K562 (cell line): Measurements from ENCODE around the gene TMEM184C. TPM values are rescaled to one million over a fixed set of nuclear protein-coding genes. Genes with fewer than 3 reads are reported as not detected.

ENCODE experiments used
- ATAC-seq: fragments of 200-7000 bp; cut with Tn5 transposase; 3 replicates; pipeline ENCODE4 v1.9.1; 2020; ENCODE audit warnings: moderate library complexity
- BruUV-seq: library from RNA; stranded (reverse); fragments of 400-500 nt; replicated peaks from 2 replicates; lab custom pipeline; 2021; lab: Mats Ljungman, UMichigan
- CTCF ChIA-PET: fragments of 300-600 bp; formaldehyde crosslinking; extraction: SDS; loops from one replicate; lab custom pipeline; 2021; ENCODE audit warnings: low intra/inter-chr PET ratio; lab: Yijun Ruan, JAX
- POLR2A ChIA-PET: fragments of 300-600, 350-650 bp; sonication (Branson Sonifier 250); formaldehyde crosslinking; extraction: SDS; loops from one replicate; lab custom pipeline; 2021; ENCODE audit warnings: antibody characterized with exemption, inconsistent platforms; lab: Yijun Ruan, JAX
- DNase-seq, 4 experiments: peaks; one replicate each; pipeline versions ENCODE4 v3.0.0 to v3.0.0-alpha.2; 2011 to 2018; ENCODE audit warnings: low spot score in 3 of 4, mixed read lengths in 3 of 4; ENCODE audit errors: extremely low read depth in 1 of 4
- FAIRE-seq: peaks from 2 replicates; lab custom pipeline; 2011; peaks lifted over from hg19 to GRCh38; lab: Jason Lieb, UNC
- H2AFZ ChIP-seq: 2 replicates; pipeline ENCODE4 v1.6.0; 2011; ENCODE audit warnings: low read depth, low read length, control low read depth, inconsistent platforms
- H3K27ac ChIP-seq: fragments of 200-600 bp; 3 replicates; pipeline ENCODE4 v1.8.0; 2011; ENCODE audit warnings: low read depth, mild to moderate bottlenecking, control low read depth, inconsistent platforms, low read length, moderate library complexity, mixed read lengths; ENCODE audit errors: extremely low read depth
- H3K27me3 ChIP-seq, 2 experiments: fragments of 300-600 bp in 1 of 2; 2 replicates in 1 of 2; 3 replicates in 1 of 2; pipeline versions ENCODE4 v1.6.0 to v1.8.0; 2011; ENCODE audit warnings: inconsistent platforms in 2 of 2, low read length in 2 of 2, mild to moderate bottlenecking in 1 of 2, mixed read lengths in 1 of 2, moderate library complexity in 1 of 2; ENCODE audit not compliant: control insufficient read depth in 2 of 2, insufficient read depth in 2 of 2
- H3K36me3 ChIP-seq: fragments of 300-600 bp; 3 replicates; pipeline ENCODE4 v1.8.0; 2011; ENCODE audit warnings: mild to moderate bottlenecking, low read length, inconsistent platforms; ENCODE audit not compliant: control insufficient read depth, insufficient read depth
- H3K4me1 ChIP-seq, 2 experiments: fragments of 200-600 bp in 1 of 2; replicated peaks in 1 of 2; 2 replicates in 1 of 2; 3 replicates in 1 of 2; pipeline versions ENCODE4 v1.5.1 to v1.8.0; 2011; ENCODE audit warnings: inconsistent platforms in 2 of 2, low read length in 2 of 2, mild to moderate bottlenecking in 1 of 2, mixed read lengths in 1 of 2, moderate library complexity in 1 of 2; ENCODE audit not compliant: control insufficient read depth in 2 of 2, insufficient read depth in 2 of 2
- H3K4me2 ChIP-seq: 2 replicates; pipeline ENCODE4 v1.6.1; 2011; ENCODE audit warnings: low read length, control low read depth, inconsistent platforms, mixed read lengths; ENCODE audit not compliant: insufficient read depth
- H3K4me3 ChIP-seq: fragments of 200-600 bp; sonication (generic), shearing (Covaris generic); 2 replicates; pipeline ENCODE4 v1.5.1; 2016; ENCODE audit warnings: control low read depth, inconsistent platforms
- H3K79me2 ChIP-seq: fragments of 200-600 bp; 3 replicates; pipeline ENCODE4 v1.8.0; 2011; ENCODE audit warnings: low read length, inconsistent platforms; ENCODE audit not compliant: control insufficient read depth, insufficient read depth
- H3K9ac ChIP-seq, 2 experiments: 2 replicates each; pipeline versions ENCODE4 v1.6.0 to v1.6.1; 2011; ENCODE audit warnings: low read depth in 2 of 2, low read length in 2 of 2, control low read depth in 1 of 2, inconsistent platforms in 1 of 2, mild to moderate bottlenecking in 1 of 2, mixed read lengths in 1 of 2; ENCODE audit not compliant: insufficient read depth in 1 of 2
- H3K9me1 ChIP-seq: one replicate; pipeline ENCODE4 v1.6.0; 2011; ENCODE audit warnings: inconsistent platforms, mild to moderate bottlenecking, low read length, moderate library complexity; ENCODE audit not compliant: control insufficient read depth, insufficient read depth
- H3K9me3 ChIP-seq: replicated peaks from 2 replicates; pipeline ENCODE4 v1.5.1; 2011; ENCODE audit warnings: low read depth, low read length, inconsistent platforms; ENCODE audit not compliant: control insufficient read depth, insufficient read depth
- H4K20me1 ChIP-seq: replicated peaks from 2 replicates; pipeline ENCODE4 v1.6.1; 2011; ENCODE audit warnings: low read length, inconsistent platforms, mixed read lengths; ENCODE audit not compliant: control insufficient read depth, insufficient read depth
- ASH1L ChIP-seq: fragments of 450-650 bp; IDR thresholded peaks from 2 replicates; pipeline ENCODE4 v1.6.1; 2018; ENCODE audit warnings: borderline replicate concordance, mild to moderate bottlenecking, low read depth; ENCODE audit not compliant: partially characterized antibody
- CBX2 ChIP-seq: fragments of 200-600 bp; sonication (generic); IDR thresholded peaks from one replicate; pipeline ENCODE4 v1.6.1; 2012; ENCODE audit warnings: mild to moderate bottlenecking, low read length, inconsistent platforms; ENCODE audit not compliant: insufficient read depth, poor library complexity, severe bottlenecking
- CHCHD3 ChIP-seq: fragments of 250-450 bp; sonication (Bioruptor Pico); IDR thresholded peaks from 2 replicates; pipeline ENCODE4 v2.1.2; 2022; ENCODE audit warnings: mild to moderate bottlenecking
- CREM ChIP-seq: IDR thresholded peaks from 2 replicates; pipeline ENCODE4 v1.6.1; 2014; ENCODE audit warnings: antibody characterized with exemption, low read depth
- CTBP1 ChIP-seq: fragments of 450-650 bp; IDR thresholded peaks from 2 replicates; pipeline ENCODE4 v1.6.1; 2016; ENCODE audit warnings: borderline replicate concordance
- EHMT2 ChIP-seq: fragments of 450-650 bp; IDR thresholded peaks from 2 replicates; pipeline ENCODE4 v1.6.1; 2018; ENCODE audit warnings: antibody characterized with exemption
- GABPA ChIP-seq: fragments of 200-800 bp; sonication (Bioruptor generic); conservative IDR thresholded peaks from 2 replicates; pipeline ENCODE4 v1.6.1; 2016; ENCODE audit warnings: low read depth, missing genetic modification characterization, missing compliant biosample characterization
- NELFE ChIP-seq: IDR thresholded peaks from 2 replicates; pipeline ENCODE4 v1.6.1; 2011; ENCODE audit warnings: mild to moderate bottlenecking; ENCODE audit not compliant: insufficient read depth, insufficient read length
- NR2C1 ChIP-seq, 2 experiments: fragments of 450-650 bp; IDR thresholded peaks; 2 replicates each; pipeline ENCODE4 v1.6.1; 2017; ENCODE audit warnings: mild to moderate bottlenecking in 2 of 2, antibody characterized with exemption in 1 of 2, inconsistent platforms in 1 of 2, missing compliant biosample characterization in 1 of 2, missing genetic modification characterization in 1 of 2
- PHF8 ChIP-seq: fragments of 200-600 bp; sonication (generic); IDR thresholded peaks from 2 replicates; pipeline ENCODE4 v1.6.1; 2012; ENCODE audit warnings: mixed run types, mild to moderate bottlenecking, inconsistent platforms, low read length, moderate library complexity, borderline replicate concordance
- TGIF2 ChIP-seq: sonication (generic); formaldehyde crosslinking; IDR thresholded peaks from 2 replicates; pipeline ENCODE4 v1.8.1; 2022; ENCODE audit warnings: mild to moderate bottlenecking, missing genetic modification reagents, moderate library complexity
- ZNF512 ChIP-seq: IDR thresholded peaks from 2 replicates; pipeline ENCODE4 v1.6.1; 2016; ENCODE audit warnings: missing genetic modification characterization, missing compliant biosample characterization
- ZNF551 ChIP-seq: fragments of 250-450 bp; sonication (Bioruptor Pico); IDR thresholded peaks from 2 replicates; pipeline ENCODE4 v1.5.0; 2021; ENCODE audit warnings: mild to moderate bottlenecking, moderate library complexity
- WGBS: fragments of 100-300 bp; shearing (Covaris generic); methylation state at CpG from one replicate; pipeline ENCODE4 v1.1.6; 2016; ENCODE audit warnings: low coverage, mixed read lengths; ENCODE audit not compliant: insufficient coverage; ENCODE audit errors: missing lambda C conversion rate; 5-methylcytosine and 5-hydroxymethylcytosine counted together
- in situ Hi-C: fragments of 300-500 bp; cut with MboI; formaldehyde crosslinking; loops from 4 replicates; pipeline ENCODE4 v1.15.0; 2018; ENCODE audit warnings: inconsistent platforms, mixed read lengths
- intact Hi-C: fragments of 100-400 bp; cut with micrococcal nuclease; formaldehyde crosslinking; loops from 2 replicates; pipeline ENCODE4 v1.14.2; 2022
- polyA plus RNA-seq, 8 experiments: library from polyadenylated mRNA; depleted of rRNA in 4 of 8; stranded (reverse) in 5 of 8; unstranded in 3 of 8; fragments of >200 nt; fragmentation: Nextera tagmentation in 2 of 8; fragmentation: Illumina TruSeq in 1 of 8; extraction: Ambion mirVana in 2 of 8; extraction: Trizol in 1 of 8; gene quantifications; 2 replicates each; pipeline versions ENCODE4 v1.2.1 to v1.2.3, GENCODE V29; 2011 to 2014; ENCODE audit warnings: inconsistent platforms in 1 of 8, missing spikeins in 1 of 8
- total RNA-seq, 7 experiments: library from RNA; depleted of rRNA in 6 of 7; stranded (reverse); fragments of >200 nt in 6 of 7; fragmentation: Illumina TruSeq in 2 of 7; extraction: Trizol in 2 of 7; gene quantifications; 2 replicates each; pipeline versions ENCODE4 v1.2.1 to v1.2.3, GENCODE V29; 2011 to 2021; ENCODE audit warnings: low replicate concordance in 1 of 7

TMEM184C gene
- total and polyA plus RNA-seq, 9 of the 15 experiments (the other 6 are each of a cell fraction or from before 2014, with no cell fraction given), result 3.9 to 24.2 (median 18.2) TPM

DNA sequence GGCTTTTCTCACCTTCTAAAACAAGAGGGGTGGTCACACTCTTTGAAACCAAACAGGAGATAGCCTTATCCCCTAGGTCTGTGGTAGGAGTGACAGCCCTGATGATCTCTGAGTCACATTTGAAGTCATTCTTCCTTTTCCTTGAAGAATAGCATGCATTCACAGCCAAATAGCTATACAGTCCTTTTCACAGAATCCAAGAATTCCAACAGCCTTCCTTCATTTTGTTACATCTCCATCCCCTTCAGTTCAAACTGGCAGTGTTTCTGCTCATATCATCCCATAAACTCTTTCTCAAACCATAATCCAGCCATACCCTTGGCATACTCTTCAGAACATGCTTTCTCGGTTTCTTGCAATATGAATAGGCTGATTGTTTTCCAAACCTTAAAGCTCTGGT is 33.3 kb upstream of the TMEM184C start:
- Histone ChIP-seq H3K27ac (no peak overlapping the region), H3K4me2 (no peak overlapping the region), H3K9ac (no peak overlapping the region), H2AFZ (no peak overlapping the region), H4K20me1 (no peaks in the 10 kb centered on the region), H3K27me3 (no peaks in the 10 kb centered on the region), H3K36me3 (no peaks in the 10 kb centered on the region), H3K9me1 (no peaks in the 10 kb centered on the region), H3K4me1 (peaks cover 0 to 2% of the 10 kb centered on the region in 2 experiments; a peak in 2 of 5 replicates), H3K9me3 (no peaks in the 10 kb centered on the region), H3K79me2 (no peaks in the 10 kb centered on the region), H3K4me3 (no peak overlapping the region)
- TF ChIP-seq CBX2 (no peak), CHCHD3 (CRISPR knock-in tag) (no peak), ZNF512 (tag) (no peak), ASH1L (no peak), EHMT2 (no peak), NELFE (no peak), CTBP1 (no peak), PHF8 (no peak), TGIF2 (CRISPR knock-in tag) (no peak), ZNF551 (no peak), CREM (no peak), GABPA (tag) (no peak), NR2C1 (IDR thresholded peaks at IDR 0.05) (no peak), NR2C1 (tag; IDR thresholded peaks at IDR 0.05) (no peak)
- CTCF ChIA-PET, result no interaction called here
- intact Hi-C loops, result no loop called here
- BruUV-seq, result no TSS peak
- 0% methylated on average over 1 of the region's 1 CpG for WGBS
- in situ Hi-C loops, result loop anchor here (25.0 kb wide), 1 partner anchor 572 kb away; no protein-coding TSS in a partner anchor
- POLR2A ChIA-PET, result no interaction called here
- ATAC-seq (no peak), DNase-seq (no peak), FAIRE-seq (no peak)
